Measurements from ENCODE around the gene CHIT1.
"Not testable (repeated sequence)": the region's sequence is repeated elsewhere in the genome, so short reads cannot be mapped to it uniquely, and the experiment has no call there.

The CHIT1 gene

GRCh38 chr1:203264052-203264501 lies 34.6 kb upstream of the CHIT1 start:
- no peak for DNase-seq

DNA sequence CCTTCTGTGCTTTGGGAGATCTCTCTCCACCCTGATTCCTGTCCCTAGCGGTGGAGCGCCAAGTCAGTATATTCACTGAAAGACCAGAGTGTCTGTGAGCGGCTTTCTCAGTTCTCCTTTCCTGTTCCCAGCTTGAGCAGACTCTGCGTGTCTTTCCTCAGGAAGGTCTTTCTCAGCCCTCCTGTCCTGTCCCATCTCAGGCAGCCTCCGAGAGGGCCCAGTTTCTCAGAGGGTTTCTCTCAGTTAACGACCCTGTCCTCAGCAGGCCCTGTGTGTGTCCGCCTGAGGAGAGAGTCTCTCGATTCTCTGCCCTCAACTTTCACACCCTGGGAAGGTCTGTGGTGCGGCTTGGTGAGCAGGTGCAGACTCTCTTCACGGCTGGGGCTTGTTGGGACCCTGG lies 34.0 kb upstream of the CHIT1 start:
- DNase-seq, result no peak

- not testable (repeated sequence) for DNase-seq
Measured at GRCh38 chr1:203256636-203257035, 27.2 kb upstream of the CHIT1 start.

GRCh38 chr1:203254782-203255181 lies 25.3 kb upstream of the CHIT1 start:
- not testable (repeated sequence) for DNase-seq

GRCh38 chr1:203252678-203253077 lies 23.2 kb upstream of the CHIT1 start:
- no peak for DNase-seq

GRCh38 chr1:203251466-203251865 lies 22.0 kb upstream of the CHIT1 start:
- DNase-seq, result no peak

GRCh38 chr1:203250911-203251310 lies 21.4 kb upstream of the CHIT1 start:
- no peak for DNase-seq

DNA sequence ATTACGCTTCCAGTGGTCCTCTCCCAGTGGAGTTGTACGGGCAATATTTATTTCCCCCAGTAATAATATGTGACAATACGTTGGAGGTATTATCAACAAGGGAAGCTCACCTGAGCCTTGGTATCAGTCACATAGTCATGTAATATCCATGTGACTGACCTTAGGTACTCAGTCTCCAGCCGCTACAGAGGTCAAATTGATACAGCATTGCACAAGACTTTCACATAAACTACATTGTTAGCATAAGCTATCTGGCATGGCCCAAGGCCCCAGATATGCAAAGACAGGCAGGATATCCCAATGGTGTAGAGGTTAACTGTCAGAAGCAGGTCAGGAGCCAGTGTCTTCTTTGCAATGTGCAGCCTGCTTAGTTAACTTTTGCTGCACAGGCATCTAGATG lies 15.3 kb upstream of the CHIT1 start:
- no peak for DNase-seq

DNA sequence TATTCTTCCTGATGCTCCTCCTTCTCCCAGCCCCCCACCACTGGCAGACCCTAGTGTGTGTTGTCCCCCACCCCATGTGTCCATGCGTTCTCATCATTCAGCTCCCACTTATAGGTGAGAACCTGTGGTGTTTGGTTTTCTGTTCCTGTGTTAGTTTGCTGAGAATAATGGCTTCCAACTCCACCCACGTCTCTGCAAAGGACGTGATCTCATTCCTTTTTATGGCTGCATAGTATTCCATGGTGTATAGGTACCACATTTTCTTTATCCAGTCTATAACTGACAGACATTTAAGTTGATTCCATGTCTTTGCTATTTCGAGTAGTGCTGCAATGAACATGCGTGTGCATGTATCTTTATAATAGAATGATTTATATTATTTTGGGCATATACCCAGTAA lies 12.2 kb upstream of the CHIT1 start:
- DNase-seq, result not testable (repeated sequence)

GRCh38 chr1:203239526-203240305 lies 10.2 kb upstream of the CHIT1 start:
- DNase-seq, result no peak

DNA sequence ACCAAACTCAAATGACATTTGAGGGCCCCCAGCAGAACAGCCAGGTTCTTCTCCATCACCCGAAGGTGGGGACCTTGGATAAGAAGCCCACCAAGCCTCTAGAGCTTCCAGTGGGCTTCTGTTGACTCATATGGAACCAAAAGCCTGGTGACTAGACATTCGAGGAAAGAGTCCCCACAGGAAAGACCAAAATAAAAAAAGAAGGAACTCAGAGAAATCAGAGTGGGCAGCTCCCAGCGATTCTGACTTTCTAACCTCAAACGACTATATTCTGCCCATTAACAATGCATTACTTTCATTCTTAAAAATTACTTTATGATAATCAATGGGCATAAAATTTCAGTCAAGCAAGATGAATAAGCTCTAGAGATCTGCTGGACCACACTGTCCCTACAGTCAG lies 9.6 kb upstream of the CHIT1 start:
- no peak for DNase-seq

GRCh38 chr1:203238535-203238934 lies 9.1 kb upstream of the CHIT1 start:
- no peak for DNase-seq

GRCh38 chr1:203234901-203235300 lies 5.4 kb upstream of the CHIT1 start:
- not testable (repeated sequence) for DNase-seq

DNA sequence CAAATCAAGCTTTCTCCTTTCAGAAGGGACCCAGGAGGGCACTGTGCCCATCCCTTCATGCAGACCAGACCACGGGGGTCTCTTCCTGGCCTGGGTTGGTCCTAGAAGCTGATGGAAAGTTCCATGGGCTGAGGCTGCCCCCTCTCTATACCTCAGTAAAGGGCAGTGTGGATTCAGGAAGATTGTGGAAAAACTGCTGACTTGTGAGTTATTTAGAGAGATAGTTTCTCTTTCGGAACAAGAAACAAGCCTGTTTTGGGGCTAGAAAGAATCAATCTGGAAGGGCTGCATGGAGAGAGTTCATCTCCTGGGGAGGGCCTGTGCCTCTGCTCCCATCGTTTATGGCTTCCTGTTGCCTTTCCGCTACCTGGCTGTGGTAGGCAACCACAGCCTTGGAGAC lies 803 bp downstream of the CHIT1 start:
- no peak for DNase-seq

DNA sequence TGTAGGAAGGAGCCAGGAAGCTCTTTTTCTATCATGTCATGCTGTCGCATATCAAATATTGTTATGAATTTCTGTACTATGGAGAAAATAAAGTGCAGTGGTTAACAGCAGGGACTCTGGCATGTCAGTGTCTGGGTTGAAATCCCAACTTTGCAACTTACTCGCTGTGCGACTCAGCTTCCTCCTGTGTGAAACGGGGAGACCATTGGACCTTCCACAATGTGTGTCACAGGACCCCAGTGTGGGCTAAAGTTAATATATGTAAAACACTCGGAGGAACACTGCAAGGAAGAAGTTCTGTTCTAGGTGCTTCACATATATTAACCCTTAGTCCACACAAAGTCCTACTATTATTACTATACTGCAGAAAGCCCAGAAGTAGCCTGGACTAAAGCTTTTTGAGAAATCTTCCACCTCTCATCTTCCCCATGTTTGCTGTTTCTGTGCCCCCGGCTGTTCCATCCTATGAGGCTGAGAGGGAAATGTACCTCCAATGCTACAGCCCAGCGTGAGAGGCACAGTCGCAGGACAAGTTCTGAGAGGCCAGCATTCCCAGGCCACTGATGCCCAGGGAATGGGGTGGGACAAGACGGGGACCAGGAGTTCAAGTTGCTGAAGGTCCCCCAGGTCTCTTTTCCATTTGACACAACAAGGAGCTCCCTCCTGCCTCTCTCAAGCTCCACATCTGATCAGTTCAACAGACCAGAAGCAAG lies 1.9 kb downstream of the CHIT1 start:
- no peak for DNase-seq

DNA sequence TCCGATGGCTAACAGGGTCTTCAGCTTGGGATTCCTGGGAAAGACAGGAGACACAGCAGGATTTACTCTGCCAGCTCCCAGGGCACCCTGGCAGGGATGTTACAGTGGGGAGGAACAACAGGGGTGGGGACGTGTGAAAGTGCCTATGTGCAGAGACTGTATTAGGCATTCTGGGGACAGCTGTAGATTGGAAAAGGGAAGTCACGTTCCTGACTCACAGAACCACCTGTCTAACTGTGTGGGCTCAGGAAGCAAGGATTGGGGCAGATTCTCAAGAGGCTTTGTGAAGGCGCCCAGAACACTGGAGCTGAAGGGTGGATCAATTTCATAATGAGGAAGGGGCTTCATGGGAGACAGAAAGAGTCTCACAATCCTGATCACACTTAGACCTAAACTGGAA lies 4.4 kb downstream of the CHIT1 start:
- DNase-seq, result no peak

GRCh38 chr1:203223012-203223775 lies 6.3 kb downstream of the CHIT1 start:
- no peak for DNase-seq

GRCh38 chr1:203219934-203220333 lies 9.5 kb downstream of the CHIT1 start:
- no peak for DNase-seq

DNA sequence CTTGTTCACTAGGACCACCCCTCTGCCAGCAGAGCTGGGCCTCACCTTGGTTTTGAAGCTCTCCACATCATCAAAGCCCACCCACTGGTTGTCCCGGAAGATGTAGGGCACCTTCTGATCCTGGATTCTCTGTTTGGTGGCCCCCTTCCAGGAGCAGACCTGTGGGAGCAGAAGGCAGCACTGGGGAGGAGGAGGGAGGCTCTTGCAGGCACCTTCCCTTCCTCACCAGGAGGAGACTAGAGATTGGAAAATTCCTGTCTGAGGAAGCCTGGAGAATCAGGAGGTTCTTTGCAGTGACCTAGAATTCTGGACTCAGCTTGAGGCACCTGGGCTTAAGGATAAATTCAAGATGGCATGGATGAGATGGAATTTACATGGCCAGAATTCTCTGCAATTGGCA lies 10.3 kb downstream of the CHIT1 start:
- no peak for DNase-seq

GRCh38 chr1:203217668-203218067 lies 11.8 kb downstream of the CHIT1 start:
- no peak for DNase-seq

GRCh38 chr1:203217139-203217655 lies 12.3 kb downstream of the CHIT1 start:
- DNase-seq, result no peak

DNA sequence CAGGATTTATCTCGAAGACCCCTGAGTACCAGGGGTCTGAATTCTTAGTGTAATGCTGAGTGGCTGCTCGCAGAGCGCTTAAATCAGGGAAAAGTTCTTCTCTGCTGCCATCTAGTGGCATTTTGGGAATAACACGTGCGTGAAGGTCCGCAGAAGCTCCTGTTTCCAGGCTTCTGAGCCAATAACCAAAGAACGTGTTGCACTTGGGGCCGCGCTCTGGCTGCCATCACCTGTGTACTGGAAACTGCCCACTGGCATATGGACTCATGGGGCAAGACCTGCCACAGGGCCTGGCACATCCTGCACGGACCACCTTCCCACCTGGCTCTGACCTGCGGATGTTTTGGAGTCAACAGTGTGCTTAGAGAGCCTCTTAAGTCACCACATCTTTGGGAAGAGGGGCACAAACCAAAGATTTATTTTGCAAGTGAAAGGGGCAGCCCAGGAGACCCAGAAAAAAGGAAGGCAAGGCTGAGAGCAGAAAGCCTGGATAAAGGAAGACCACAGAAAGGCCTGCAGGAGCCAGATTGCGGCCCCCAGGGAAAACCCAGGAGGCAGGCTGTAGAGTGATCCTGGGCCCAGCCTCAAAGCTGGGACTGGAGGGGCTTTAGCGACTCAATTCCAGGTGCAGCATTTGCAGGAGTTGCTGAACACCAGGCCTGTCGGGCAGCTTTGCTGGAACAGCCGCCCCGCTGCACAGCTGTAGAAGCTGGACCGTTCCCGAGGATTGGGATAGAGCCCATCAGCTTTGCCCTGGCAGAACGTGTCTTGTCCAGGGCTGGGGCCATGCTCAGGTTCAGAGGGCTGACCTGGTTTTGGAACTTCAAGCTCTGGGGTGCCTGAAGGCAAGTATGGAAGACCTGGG lies 13.0 kb downstream of the CHIT1 start:
- peak; percentile 61 for DNase-seq
